H1 (cell line): Measurements from ENCODE around the gene ANGPTL2. TPM values are rescaled to one million over a fixed set of nuclear protein-coding genes. Genes with fewer than 3 reads are reported as not detected.

Experiments
- NANOG ChIP-seq: IDR thresholded peaks from 2 replicates; pipeline ENCODE4 v1.6.1; 2011; ENCODE audit warnings: low read length, low read depth, mild to moderate bottlenecking, inconsistent platforms; ENCODE audit not compliant: insufficient read depth, poor library complexity, severe bottlenecking
- RBBP5 ChIP-seq: IDR thresholded peaks from 2 replicates; pipeline ENCODE4 v1.7.1; 2012; ENCODE audit warnings: low read depth, mild to moderate bottlenecking, inconsistent platforms, low read length, moderate library complexity, borderline replicate concordance
- RNF2 ChIP-seq: fragments of 200-900, 300-1000 bp; sonication (generic); IDR thresholded peaks from 2 replicates; pipeline ENCODE4 v1.7.1; 2016; ENCODE audit warnings: borderline replicate concordance, low read depth, mild to moderate bottlenecking, antibody characterized with exemption, low read length; ENCODE audit not compliant: poor library complexity, severe bottlenecking; ENCODE audit errors: missing control alignments
- RXRA ChIP-seq: IDR thresholded peaks from 2 replicates; pipeline ENCODE4 v1.6.1; 2011; ENCODE audit warnings: low read depth, mild to moderate bottlenecking, low read length, moderate library complexity; ENCODE audit not compliant: insufficient read depth
- SP2 ChIP-seq: IDR thresholded peaks from 2 replicates; pipeline ENCODE4 v1.6.1; 2012; ENCODE audit warnings: mild to moderate bottlenecking, low read length, inconsistent platforms
- polyA plus RNA-seq, 7 experiments: library from polyadenylated mRNA; depleted of rRNA in 3 of 7; stranded (reverse) in 5 of 7; unstranded in 2 of 7; fragments of >200 nt in 5 of 7; fragments of 200-250 nt in 2 of 7; gene quantifications; 1 replicate in 5 of 7; 2 replicates in 1 of 7; 4 replicates in 1 of 7; pipeline versions ENCODE4 v1.2.1 to v1.2.3, GENCODE V29; 2011 to 2013; ENCODE audit warnings: missing spikeins in 2 of 7, mixed read lengths in 2 of 7
- total RNA-seq: library from RNA; stranded (reverse); fragmentation: NEBNext Ultra II Directional; extraction: Animal tissue kit (Norgen Biotek cat#: 25700); gene quantifications from 2 replicates; pipeline ENCODE4 v1.2.1, GENCODE V29; 2021
- TF ChIP-seq, protein P1 (sequence below): fragments of 300-600 bp; sonication (generic); IDR thresholded peaks from 2 replicates; pipeline ENCODE4 v1.7.1; 2012; ENCODE audit warnings: low read length, moderate library complexity, mild to moderate bottlenecking, inconsistent platforms; ENCODE audit not compliant: insufficient replicate concordance

Gene ANGPTL2
- total and polyA plus RNA-seq, 2 of the 8 experiments (the other 6 are each of a cell fraction or from before 2014, with no cell fraction given), result 9.0 to 10.6 TPM

GRCh38 chr9:127137640-127138360 is 15.4 kb upstream of the ANGPTL2 start (continued):
- TF ChIP-seq, protein P1, sequence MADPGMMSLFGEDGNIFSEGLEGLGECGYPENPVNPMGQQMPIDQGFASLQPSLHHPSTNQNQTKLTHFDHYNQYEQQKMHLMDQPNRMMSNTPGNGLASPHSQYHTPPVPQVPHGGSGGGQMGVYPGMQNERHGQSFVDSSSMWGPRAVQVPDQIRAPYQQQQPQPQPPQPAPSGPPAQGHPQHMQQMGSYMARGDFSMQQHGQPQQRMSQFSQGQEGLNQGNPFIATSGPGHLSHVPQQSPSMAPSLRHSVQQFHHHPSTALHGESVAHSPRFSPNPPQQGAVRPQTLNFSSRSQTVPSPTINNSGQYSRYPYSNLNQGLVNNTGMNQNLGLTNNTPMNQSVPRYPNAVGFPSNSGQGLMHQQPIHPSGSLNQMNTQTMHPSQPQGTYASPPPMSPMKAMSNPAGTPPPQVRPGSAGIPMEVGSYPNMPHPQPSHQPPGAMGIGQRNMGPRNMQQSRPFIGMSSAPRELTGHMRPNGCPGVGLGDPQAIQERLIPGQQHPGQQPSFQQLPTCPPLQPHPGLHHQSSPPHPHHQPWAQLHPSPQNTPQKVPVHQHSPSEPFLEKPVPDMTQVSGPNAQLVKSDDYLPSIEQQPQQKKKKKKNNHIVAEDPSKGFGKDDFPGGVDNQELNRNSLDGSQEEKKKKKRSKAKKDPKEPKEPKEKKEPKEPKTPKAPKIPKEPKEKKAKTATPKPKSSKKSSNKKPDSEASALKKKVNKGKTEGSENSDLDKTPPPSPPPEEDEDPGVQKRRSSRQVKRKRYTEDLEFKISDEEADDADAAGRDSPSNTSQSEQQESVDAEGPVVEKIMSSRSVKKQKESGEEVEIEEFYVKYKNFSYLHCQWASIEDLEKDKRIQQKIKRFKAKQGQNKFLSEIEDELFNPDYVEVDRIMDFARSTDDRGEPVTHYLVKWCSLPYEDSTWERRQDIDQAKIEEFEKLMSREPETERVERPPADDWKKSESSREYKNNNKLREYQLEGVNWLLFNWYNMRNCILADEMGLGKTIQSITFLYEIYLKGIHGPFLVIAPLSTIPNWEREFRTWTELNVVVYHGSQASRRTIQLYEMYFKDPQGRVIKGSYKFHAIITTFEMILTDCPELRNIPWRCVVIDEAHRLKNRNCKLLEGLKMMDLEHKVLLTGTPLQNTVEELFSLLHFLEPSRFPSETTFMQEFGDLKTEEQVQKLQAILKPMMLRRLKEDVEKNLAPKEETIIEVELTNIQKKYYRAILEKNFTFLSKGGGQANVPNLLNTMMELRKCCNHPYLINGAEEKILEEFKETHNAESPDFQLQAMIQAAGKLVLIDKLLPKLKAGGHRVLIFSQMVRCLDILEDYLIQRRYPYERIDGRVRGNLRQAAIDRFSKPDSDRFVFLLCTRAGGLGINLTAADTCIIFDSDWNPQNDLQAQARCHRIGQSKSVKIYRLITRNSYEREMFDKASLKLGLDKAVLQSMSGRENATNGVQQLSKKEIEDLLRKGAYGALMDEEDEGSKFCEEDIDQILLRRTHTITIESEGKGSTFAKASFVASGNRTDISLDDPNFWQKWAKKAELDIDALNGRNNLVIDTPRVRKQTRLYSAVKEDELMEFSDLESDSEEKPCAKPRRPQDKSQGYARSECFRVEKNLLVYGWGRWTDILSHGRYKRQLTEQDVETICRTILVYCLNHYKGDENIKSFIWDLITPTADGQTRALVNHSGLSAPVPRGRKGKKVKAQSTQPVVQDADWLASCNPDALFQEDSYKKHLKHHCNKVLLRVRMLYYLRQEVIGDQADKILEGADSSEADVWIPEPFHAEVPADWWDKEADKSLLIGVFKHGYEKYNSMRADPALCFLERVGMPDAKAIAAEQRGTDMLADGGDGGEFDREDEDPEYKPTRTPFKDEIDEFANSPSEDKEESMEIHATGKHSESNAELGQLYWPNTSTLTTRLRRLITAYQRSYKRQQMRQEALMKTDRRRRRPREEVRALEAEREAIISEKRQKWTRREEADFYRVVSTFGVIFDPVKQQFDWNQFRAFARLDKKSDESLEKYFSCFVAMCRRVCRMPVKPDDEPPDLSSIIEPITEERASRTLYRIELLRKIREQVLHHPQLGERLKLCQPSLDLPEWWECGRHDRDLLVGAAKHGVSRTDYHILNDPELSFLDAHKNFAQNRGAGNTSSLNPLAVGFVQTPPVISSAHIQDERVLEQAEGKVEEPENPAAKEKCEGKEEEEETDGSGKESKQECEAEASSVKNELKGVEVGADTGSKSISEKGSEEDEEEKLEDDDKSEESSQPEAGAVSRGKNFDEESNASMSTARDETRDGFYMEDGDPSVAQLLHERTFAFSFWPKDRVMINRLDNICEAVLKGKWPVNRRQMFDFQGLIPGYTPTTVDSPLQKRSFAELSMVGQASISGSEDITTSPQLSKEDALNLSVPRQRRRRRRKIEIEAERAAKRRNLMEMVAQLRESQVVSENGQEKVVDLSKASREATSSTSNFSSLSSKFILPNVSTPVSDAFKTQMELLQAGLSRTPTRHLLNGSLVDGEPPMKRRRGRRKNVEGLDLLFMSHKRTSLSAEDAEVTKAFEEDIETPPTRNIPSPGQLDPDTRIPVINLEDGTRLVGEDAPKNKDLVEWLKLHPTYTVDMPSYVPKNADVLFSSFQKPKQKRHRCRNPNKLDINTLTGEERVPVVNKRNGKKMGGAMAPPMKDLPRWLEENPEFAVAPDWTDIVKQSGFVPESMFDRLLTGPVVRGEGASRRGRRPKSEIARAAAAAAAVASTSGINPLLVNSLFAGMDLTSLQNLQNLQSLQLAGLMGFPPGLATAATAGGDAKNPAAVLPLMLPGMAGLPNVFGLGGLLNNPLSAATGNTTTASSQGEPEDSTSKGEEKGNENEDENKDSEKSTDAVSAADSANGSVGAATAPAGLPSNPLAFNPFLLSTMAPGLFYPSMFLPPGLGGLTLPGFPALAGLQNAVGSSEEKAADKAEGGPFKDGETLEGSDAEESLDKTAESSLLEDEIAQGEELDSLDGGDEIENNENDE, result no peak
- no peak for TF ChIP-seq RXRA
- no peak for TF ChIP-seq RNF2
- TF ChIP-seq SP2, result no peak
- no peak for TF ChIP-seq RBBP5
- no peak for TF ChIP-seq NANOG
